Erythroblast (primary cell): ENCODE data around the gene ADAMTSL2.

ENCODE experiments used
- DNase-seq, 2 experiments: peaks; one replicate each; lab custom pipeline; 2025; lab: John Stamatoyannopoulos, UW
- GATA1 ChIP-seq: IDR thresholded peaks from 2 replicates; pipeline ENCODE4 v1.6.1; 2011; ENCODE audit warnings: low read depth, mild to moderate bottlenecking, control low read depth, low read length, moderate library complexity
- POLR2A ChIP-seq: IDR thresholded peaks from 2 replicates; pipeline ENCODE4 v1.6.1; 2011; ENCODE audit warnings: mild to moderate bottlenecking, low read length

The ADAMTSL2 gene

DNA sequence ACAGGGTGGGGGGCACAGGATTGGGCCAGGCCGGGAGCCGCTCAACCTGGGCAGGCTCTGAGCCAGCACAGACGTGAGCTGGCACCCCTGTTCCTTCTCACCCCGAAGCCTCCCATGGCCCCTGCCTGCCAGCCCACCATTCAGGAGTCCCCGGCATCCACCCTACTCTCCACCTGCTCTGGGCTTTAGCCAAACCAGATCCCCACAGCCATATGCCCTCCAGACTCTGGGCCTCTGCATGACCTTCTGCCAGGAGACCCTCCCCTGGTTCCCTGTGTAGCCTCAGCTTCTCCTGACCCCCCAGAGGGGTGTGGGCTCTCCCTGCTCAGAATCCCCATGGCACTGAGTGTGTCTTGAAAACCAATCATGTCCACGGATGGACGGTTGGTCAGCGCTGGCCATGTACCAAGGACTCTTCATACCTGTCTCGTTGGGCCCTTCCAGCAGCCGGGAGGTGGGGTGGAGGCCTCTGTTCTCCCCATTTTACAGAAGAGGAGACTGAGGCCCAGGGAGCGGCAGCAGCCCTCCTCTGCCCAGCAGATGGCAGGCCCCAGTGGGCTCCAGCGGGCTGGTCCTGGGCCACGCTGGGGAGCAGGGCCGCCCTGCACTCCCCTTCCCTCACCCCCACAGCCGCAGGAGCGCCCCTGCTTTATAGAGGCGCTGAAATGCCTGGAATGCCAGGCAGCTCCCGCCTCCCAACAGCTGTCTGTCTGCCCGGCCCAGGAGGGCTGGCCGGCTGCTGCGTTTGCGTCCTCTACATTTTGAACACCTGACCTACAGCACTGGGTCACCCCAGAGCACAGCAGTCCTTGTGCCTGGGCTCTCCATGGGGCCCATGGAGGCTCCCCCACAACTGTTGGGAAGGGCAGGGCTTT, 6.3 kb upstream of the ADAMTSL2 start:
- DNase-seq, result no peak
- no peak for TF ChIP-seq POLR2A
- TF ChIP-seq GATA1, result no peak

DNA sequence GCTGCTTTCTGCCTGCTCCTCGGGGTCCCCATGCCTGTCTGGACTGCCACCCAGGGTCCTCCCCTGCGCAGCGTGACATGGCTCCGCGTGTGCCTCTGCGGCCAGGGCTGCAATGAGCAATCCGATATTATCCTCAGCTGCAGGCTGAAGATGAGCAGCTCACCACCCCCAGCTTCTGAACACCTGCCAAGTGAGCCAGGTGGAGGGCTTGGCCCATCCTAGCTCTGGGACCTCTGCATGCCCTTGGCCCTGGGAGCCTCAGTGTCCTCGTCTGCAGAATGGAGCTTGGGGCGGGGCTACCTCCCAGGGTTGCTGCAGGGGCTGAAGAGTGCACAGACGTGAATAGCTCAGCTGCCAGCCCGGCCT, 5.6 kb upstream of the ADAMTSL2 start:
- no peak for TF ChIP-seq POLR2A
- TF ChIP-seq GATA1, result no peak
- DNase-seq, result no peak

DNA sequence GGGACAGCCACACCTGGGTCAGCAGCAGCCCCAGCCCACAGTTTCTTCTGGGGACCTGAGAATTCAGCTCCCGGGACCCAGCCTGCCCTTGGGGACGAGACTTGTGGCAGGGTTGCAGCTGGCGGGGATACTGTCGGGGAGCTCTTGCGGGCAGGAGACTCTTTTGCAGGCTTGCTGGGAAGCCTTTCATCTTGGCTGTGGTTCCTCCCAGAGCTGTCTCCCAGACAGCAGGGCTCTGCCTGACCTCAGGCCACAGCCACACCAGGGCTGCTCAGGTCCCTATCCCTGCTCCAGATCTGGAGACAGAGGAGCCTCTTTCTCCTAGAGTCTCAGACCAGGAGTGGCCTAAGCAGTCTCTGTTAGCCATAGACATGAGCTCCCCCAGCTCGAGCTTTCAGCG, 5.0 kb upstream of the ADAMTSL2 start:
- TF ChIP-seq POLR2A (no peak), GATA1 (no peak)
- no peak for DNase-seq

DNA sequence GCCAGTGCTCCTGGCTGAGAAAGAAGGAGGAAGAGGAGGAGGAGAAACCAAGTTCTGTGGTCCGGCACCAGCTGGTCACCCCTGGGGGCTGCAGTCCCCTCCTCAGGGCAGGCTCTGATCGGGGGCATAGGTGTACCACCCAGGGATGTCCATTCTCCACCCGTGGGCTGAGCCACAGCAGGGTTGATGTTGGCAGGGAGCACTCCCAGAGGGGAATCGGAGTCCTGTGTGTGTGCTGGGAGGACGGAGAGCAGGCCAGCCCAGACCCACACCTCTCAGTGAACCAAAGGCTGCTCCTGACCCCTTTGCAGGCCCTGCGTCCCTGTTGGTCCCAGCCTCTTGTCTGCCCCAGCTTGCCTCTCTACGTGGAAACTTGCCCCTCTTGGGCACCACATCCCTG, 4.6 kb upstream of the ADAMTSL2 start:
- DNase-seq, result no peak
- TF ChIP-seq POLR2A, result no peak
- TF ChIP-seq GATA1, result no peak

DNA sequence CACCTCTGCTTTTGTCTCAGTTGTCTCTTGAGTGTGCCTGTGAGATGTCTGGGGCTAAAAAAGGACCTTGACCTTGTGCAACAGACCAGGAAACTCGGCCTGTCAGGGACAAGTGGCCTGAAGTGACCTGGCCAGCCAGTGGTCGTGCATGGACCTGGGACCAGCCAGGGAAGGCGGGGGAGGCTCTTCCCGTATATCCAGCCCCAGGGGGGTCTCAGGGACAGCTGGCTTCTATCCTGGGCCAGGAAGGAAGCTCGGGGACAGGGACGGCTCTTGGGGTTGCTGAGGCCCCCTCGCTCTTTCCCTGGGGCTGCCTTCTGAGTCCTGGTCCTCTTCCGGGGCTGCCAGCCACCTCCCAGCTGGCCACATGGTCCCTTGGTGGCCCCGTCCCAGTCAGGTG, 3.2 kb upstream of the ADAMTSL2 start:
- no peak for TF ChIP-seq POLR2A
- no peak for TF ChIP-seq GATA1
- DNase-seq, result no peak

DNA sequence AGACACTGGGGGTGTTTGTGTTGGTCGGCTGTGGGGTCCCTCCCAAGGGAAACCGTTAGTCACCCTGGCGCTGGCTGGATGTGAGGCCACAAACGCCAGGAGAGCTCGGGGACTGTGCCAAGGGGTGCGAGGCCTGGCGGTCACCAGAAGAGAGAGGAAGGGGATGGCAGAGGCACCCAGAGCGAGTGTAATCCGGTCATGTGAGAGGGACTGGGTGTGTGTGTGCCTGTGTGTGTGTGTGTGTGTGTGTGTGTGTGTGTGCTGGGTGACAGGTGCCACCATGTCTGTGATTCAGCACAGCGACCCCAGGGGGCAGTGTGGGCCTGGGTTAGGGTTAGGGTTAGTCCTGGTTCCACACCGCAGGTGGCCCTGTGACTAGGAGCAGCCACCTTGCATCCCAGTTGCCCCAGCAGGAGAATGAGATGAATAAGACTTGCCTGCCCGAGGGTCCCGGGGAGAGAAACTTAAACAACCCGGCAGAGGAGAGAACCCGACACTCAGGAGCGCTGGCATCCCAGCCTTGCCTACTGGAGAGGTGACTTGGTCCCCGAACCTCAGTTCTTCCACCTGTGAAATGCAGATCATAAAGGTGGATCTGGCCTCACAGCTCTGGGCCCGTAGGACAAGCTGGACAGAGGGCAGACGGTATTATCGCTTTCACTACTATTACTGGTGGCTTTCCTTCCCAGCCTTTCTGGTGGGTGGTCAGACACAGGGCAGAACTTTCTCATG, 1.4 kb upstream of the ADAMTSL2 start:
- TF ChIP-seq GATA1, result no peak
- no peak for TF ChIP-seq POLR2A
- peak; percentile 74 to 77 for DNase-seq

DNA sequence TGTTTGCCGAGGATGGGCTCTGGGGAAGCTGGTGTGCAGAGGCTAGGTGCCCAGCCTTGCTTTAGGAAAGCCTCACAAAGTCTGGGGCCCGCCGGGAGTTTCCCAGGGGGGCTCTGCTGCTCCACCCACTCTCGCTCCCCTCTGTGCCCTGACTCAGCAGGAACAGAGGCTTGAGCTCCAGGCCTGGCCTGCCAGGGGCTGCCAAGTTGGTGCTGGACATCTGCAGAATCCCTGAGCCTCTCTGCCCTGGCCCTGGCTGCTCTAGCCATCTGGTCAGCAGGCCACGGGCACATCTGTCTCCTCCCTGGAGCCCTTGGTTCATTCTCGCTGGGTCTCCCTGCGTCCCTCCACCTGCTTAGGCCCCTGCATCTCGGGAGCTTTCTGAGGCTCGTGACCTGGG, 647 bp upstream of the ADAMTSL2 start:
- DNase-seq, result no peak
- TF ChIP-seq GATA1 (no peak), POLR2A (no peak)

DNA sequence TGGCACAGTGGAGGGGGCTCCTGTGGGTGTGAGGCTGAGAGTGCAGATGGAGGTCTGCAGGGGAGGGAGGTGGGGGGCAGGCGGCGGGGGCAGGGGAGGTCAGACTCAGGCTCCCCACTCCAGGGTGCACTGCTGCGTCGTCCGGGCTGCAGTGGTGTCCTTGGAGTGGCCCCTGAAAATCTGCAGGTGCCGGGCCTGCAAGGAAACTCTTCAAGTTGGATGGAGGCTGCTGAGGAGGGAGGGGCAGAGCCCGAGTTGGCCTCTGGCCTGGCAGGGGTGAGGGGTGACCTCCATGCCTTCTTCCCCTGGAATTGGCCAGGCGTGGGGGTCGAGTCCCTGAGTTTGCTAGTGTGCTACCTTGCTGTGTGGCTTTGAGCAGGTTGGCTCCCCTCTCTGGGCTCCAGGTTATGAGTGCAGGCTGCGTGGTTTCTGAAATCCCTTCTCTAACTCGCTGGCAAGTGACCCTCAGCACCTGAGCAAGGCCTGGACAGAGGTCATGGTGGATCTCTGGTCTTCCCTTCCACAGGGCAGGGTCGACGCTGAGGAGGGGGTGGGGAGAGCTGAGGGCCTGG, 888 bp downstream of the ADAMTSL2 start:
- DNase-seq, result no peak
- TF ChIP-seq POLR2A, result no peak
- no peak for TF ChIP-seq GATA1

DNA sequence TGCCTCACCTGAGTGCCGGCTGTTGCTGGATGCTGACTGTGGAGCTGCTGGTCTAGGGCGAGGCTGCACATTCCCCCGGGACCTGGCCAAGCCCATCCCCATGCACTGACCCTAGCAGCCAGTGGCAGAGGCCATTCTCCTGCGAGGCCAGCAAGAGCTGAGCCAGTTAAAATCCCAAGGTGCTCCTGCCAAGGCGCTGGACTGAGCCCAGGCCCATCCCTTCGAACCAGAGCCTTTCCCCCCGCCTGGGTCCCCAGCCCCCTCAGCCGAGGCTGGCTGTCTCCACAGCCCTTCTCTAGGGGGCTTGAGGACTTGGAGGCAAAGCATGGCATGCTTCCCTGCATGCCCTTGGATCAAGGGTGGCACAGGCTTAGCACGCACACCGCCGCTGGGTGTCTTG, 1.6 kb downstream of the ADAMTSL2 start:
- TF ChIP-seq GATA1 (no peak), POLR2A (no peak)
- DNase-seq, result no peak

DNA sequence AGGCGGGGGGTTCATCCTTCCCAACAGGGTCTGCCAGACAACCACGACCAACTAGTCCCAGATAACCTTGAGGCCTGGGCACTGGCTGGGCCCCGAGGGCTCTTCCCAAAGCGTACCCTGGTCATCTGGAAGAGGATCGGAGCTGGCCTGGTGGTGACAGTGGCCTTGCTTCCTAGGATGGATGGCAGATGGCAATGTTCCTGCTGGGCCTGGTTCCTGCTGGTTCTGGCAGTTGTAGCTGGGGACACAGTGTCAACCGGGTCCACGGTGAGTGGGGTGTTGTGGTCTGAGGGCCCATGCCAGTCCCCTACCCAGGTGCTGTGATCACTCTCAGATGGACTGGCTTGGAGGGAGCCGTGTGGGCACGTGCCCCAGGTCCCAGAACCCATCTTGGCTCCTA, 2.0 kb downstream of the ADAMTSL2 start:
- TF ChIP-seq GATA1 (no peak), POLR2A (no peak)
- no peak for DNase-seq

DNA sequence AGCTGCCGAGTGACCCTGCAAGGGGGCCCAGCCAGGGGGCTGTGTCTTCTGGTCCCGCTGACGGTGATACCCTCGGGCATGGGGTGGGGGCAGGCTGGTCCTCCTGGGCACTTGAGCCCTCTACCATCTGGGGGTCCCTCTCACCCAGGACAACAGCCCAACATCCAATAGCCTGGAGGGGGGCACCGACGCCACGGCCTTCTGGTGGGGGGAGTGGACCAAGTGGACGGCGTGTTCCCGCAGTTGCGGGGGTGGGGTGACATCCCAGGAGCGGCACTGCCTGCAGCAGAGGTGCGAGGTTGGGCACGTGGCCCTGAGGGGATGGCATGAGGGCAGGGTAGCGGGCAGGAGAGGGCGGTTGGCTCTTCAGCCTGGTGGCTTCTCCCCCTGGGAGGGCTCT, 2.8 kb downstream of the ADAMTSL2 start:
- DNase-seq, result no peak
- no peak for TF ChIP-seq POLR2A
- no peak for TF ChIP-seq GATA1

DNA sequence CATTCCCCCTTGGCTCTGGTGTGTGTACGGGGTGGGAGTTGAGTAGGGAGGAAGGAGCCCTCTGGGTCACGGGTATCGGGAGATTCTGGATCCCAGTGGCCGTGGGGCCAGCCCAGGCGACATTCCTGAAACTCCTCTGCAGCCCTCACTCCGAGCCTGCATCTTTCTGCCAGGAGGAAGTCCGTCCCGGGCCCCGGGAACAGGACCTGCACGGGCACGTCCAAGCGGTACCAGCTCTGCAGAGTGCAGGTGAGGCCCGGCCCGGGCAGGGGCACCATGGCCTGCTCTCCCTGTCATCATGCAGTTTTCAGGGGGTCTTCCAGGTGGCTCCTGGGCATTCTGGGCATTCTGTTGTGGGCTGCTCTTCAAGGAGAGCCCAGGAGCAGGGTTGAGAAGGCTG, 3.7 kb downstream of the ADAMTSL2 start:
- no peak for DNase-seq
- TF ChIP-seq GATA1, result no peak
- no peak for TF ChIP-seq POLR2A

DNA sequence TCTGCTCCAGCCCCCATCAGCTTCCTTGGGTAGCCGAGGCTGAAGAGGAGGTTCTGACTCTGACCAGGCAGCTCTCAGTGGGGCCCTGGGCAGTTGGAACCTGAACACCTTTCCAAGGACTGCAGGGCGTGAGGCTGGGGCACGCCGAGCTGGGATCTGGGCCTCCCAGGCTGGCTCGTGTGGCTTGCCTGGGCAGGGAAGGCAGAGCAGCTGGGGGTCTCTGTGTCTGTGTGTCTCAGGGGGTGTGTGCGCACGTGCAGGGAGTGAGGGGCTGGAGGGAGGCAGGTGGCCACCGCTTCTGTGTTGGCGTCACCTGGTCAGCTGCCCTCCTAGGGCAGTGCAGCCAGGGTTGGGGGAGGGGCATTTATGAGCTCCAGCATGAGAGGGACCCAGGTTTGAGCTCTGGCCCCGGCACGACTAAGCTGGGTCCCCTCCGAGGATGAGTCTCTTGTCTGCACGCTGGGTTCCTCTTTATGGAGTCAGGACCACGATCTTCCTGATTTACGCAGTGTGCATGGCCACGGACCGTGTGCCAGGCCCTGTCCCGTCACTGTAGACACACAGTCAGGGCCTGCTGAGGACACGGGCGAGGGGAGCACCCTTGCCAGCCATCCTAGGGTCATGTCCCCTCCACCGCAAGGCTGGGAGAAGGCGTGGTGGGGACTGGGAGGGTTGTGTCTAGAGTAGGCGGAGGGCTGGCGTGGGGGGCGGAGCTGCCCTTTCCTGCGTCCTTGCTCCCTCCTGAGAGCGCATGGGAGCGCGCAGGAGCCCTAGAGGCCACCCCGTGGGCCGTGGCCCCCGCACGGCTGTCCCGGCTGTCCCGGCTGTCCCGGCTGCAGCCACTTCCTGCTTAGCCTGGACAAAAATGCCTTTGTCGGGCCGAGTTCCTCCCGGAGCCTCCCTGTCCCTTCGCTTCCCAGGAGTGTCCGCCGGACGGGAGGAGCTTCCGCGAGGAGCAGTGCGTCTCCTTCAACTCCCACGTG, 4.6 kb downstream of the ADAMTSL2 start:
- TF ChIP-seq POLR2A (no peak), GATA1 (no peak)
- DNase-seq, result no peak
